ENCODE data around the gene TPRG1. TPM values are rescaled to one million over a fixed set of nuclear protein-coding genes. Genes with fewer than 3 reads are reported as not detected.

The TPRG1 gene
- total and polyA plus RNA-seq, 7 donors, result 0.23 to 9.1 (median 3.2) TPM

GRCh38 chr3:189172668-189173419, 1.1 kb downstream of the TPRG1 start:
- intact Hi-C loops (cut with DNase I), result no loop called here
- no peak overlapping the region for H3K4me3 ChIP-seq
- H3K4me1 ChIP-seq, result no peaks in the 10 kb centered on the region
- H3K9me3 ChIP-seq, result no peaks in the 10 kb centered on the region
- H3K36me3 ChIP-seq, result no peaks in the 10 kb centered on the region
- no peak for DNase-seq
- no peak overlapping the region for H3K27ac ChIP-seq
- no peak for TF ChIP-seq POLR2A (IDR thresholded peaks at IDR 0.05)
- TF ChIP-seq CTCF (IDR thresholded peaks at IDR 0.05), result no peak
- no peak for TF ChIP-seq POLR2AphosphoS5 (IDR thresholded peaks at IDR 0.05)
- TF ChIP-seq EP300 (IDR thresholded peaks at IDR 0.05), result no peak
- H3K27me3 ChIP-seq, result no peaks in the 10 kb centered on the region
- 81 to 88% methylated on average over 8 of the region's 8 CpGs for WGBS, 2 donors

GRCh38 chr3:189184566-189184965, 12.8 kb downstream of the TPRG1 start:
- TF ChIP-seq POLR2A (IDR thresholded peaks at IDR 0.05) (no peak), POLR2AphosphoS5 (IDR thresholded peaks at IDR 0.05) (no peak), CTCF (IDR thresholded peaks at IDR 0.05) (no peak), EP300 (IDR thresholded peaks at IDR 0.05) (no peak)
- Histone ChIP-seq H3K27me3 (no peaks in the 10 kb centered on the region), H3K4me1 (no peaks in the 10 kb centered on the region), H3K27ac (no peak overlapping the region), H3K9me3 (peaks cover 0 to 3% (median 0%) of the 10 kb centered on the region in 4 donors), H3K36me3 (no peaks in the 10 kb centered on the region), H3K4me3 (no peak overlapping the region)
- 94 to 96% methylated on average over 7 of the region's 7 CpGs for WGBS, 2 donors
- intact Hi-C loops (cut with DNase I), result no loop called here
- DNase-seq, result no peak

GRCh38 chr3:189186101-189186500, 14.3 kb downstream of the TPRG1 start:
- Histone ChIP-seq H3K9me3 (no peaks in the 10 kb centered on the region), H3K4me1 (no peaks in the 10 kb centered on the region), H3K4me3 (no peak overlapping the region), H3K27me3 (no peaks in the 10 kb centered on the region), H3K27ac (no peak overlapping the region), H3K36me3 (no peaks in the 10 kb centered on the region)
- TF ChIP-seq EP300 (IDR thresholded peaks at IDR 0.05), result no peak
- no peak for TF ChIP-seq POLR2AphosphoS5 (IDR thresholded peaks at IDR 0.05)
- no peak for TF ChIP-seq CTCF (IDR thresholded peaks at IDR 0.05)
- TF ChIP-seq POLR2A (IDR thresholded peaks at IDR 0.05), result no peak
- 72 to 77% methylated on average over 4 of the region's 4 CpGs for WGBS, 2 donors
- no peak for DNase-seq
- intact Hi-C loops (cut with DNase I), result no loop called here

- H3K4me3 ChIP-seq, result no peak overlapping the region
- H3K4me1 ChIP-seq, result no peaks in the 10 kb centered on the region
- intact Hi-C loops (cut with DNase I), result no loop called here
- DNase-seq, result no peak
- H3K27ac ChIP-seq, result no peak overlapping the region
- peaks cover 0 to 9% (median 3%) of the 10 kb centered on the region in 4 donors for H3K9me3 ChIP-seq
- no peaks in the 10 kb centered on the region for H3K36me3 ChIP-seq
- TF ChIP-seq CTCF (IDR thresholded peaks at IDR 0.05) (no peak), POLR2A (IDR thresholded peaks at IDR 0.05) (no peak), EP300 (IDR thresholded peaks at IDR 0.05) (no peak), POLR2AphosphoS5 (IDR thresholded peaks at IDR 0.05) (no peak)
- H3K27me3 ChIP-seq, result no peaks in the 10 kb centered on the region
These were observed 16.7 kb downstream of the TPRG1 start for GRCh38 chr3:189188466-189188865.

GRCh38 chr3:189192725-189193124, 21.0 kb downstream of the TPRG1 start:
- H3K27ac ChIP-seq, result no peak overlapping the region
- no peaks in the 10 kb centered on the region for H3K27me3 ChIP-seq
- no peak for DNase-seq
- no peaks in the 10 kb centered on the region for H3K4me1 ChIP-seq
- H3K4me3 ChIP-seq, result no peak overlapping the region
- TF ChIP-seq POLR2AphosphoS5 (IDR thresholded peaks at IDR 0.05) (no peak), EP300 (IDR thresholded peaks at IDR 0.05) (no peak), POLR2A (IDR thresholded peaks at IDR 0.05) (no peak), CTCF (IDR thresholded peaks at IDR 0.05) (no peak)
- H3K36me3 ChIP-seq, result no peaks in the 10 kb centered on the region
- H3K9me3 ChIP-seq, result peaks cover 0 to 11% (median 4%) of the 10 kb centered on the region in 4 donors
- intact Hi-C loops (cut with DNase I), result no loop called here
